ENCODE data around the gene ATP9A.

GRCh38 chr20:51727872-51728271, 40.3 kb downstream of the ATP9A start:
- TF ChIP-seq CTCF (IDR thresholded peaks at IDR 0.05) (no peak), SMC3 (IDR thresholded peaks at IDR 0.05; ENCODE audit: low read depth, low read length) (no peak), USF2 (IDR thresholded peaks at IDR 0.05; ENCODE audit: borderline replicate concordance, low read depth, low read length) (no peak), ELF1 (IDR thresholded peaks at IDR 0.05) (no peak), CHD2 (IDR thresholded peaks at IDR 0.05; ENCODE audit: low read length, partially characterized antibody) (no peak), EP300 (IDR thresholded peaks at IDR 0.05; ENCODE audit: borderline replicate concordance in 1 of 2, low read depth in 1 of 2, low read length in 1 of 2) (no peak), POLR2AphosphoS5 (IDR thresholded peaks at IDR 0.05; ENCODE audit: low read depth, low read length) (no peak), RCOR1 (IDR thresholded peaks at IDR 0.05; ENCODE audit: low read length) (no peak), GABPA (IDR thresholded peaks at IDR 0.05; ENCODE audit: low read depth) (no peak), FOXM1 (IDR thresholded peaks at IDR 0.05; ENCODE audit: low read depth) (no peak), RAD21 (IDR thresholded peaks at IDR 0.05; ENCODE audit: low read length) (no peak)
- TF ChIP-seq, protein P1, sequence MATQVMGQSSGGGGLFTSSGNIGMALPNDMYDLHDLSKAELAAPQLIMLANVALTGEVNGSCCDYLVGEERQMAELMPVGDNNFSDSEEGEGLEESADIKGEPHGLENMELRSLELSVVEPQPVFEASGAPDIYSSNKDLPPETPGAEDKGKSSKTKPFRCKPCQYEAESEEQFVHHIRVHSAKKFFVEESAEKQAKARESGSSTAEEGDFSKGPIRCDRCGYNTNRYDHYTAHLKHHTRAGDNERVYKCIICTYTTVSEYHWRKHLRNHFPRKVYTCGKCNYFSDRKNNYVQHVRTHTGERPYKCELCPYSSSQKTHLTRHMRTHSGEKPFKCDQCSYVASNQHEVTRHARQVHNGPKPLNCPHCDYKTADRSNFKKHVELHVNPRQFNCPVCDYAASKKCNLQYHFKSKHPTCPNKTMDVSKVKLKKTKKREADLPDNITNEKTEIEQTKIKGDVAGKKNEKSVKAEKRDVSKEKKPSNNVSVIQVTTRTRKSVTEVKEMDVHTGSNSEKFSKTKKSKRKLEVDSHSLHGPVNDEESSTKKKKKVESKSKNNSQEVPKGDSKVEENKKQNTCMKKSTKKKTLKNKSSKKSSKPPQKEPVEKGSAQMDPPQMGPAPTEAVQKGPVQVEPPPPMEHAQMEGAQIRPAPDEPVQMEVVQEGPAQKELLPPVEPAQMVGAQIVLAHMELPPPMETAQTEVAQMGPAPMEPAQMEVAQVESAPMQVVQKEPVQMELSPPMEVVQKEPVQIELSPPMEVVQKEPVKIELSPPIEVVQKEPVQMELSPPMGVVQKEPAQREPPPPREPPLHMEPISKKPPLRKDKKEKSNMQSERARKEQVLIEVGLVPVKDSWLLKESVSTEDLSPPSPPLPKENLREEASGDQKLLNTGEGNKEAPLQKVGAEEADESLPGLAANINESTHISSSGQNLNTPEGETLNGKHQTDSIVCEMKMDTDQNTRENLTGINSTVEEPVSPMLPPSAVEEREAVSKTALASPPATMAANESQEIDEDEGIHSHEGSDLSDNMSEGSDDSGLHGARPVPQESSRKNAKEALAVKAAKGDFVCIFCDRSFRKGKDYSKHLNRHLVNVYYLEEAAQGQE (IDR thresholded peaks at IDR 0.05; ENCODE audit: low read depth, low read length), result no peak
- TF ChIP-seq, protein P2, sequence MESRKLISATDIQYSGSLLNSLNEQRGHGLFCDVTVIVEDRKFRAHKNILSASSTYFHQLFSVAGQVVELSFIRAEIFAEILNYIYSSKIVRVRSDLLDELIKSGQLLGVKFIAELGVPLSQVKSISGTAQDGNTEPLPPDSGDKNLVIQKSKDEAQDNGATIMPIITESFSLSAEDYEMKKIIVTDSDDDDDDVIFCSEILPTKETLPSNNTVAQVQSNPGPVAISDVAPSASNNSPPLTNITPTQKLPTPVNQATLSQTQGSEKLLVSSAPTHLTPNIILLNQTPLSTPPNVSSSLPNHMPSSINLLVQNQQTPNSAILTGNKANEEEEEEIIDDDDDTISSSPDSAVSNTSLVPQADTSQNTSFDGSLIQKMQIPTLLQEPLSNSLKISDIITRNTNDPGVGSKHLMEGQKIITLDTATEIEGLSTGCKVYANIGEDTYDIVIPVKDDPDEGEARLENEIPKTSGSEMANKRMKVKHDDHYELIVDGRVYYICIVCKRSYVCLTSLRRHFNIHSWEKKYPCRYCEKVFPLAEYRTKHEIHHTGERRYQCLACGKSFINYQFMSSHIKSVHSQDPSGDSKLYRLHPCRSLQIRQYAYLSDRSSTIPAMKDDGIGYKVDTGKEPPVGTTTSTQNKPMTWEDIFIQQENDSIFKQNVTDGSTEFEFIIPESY (IDR thresholded peaks at IDR 0.05; ENCODE audit: borderline replicate concordance, low read depth), result no peak
